Measurements from ENCODE around the gene ADARB1. TPM values are rescaled to one million over a fixed set of nuclear protein-coding genes. Genes with fewer than 3 reads are reported as not detected.
A peak's percentile ranks its signal among the peaks of the same experiment; 100 is the strongest.

ADARB1 gene
- total and polyA plus RNA-seq, 2 of the 8 experiments (the other 6 are each of a cell fraction or from before 2014, with no cell fraction given), result 4.7 to 14.9 TPM

GRCh38 chr21:45248893-45249381 is 174.6 kb downstream of the ADARB1 start:
- Histone ChIP-seq H3K23ac (ENCODE audit: insufficient read length) (no peak overlapping the region), H4K20me1 (replicated peaks in 1 of 2; ENCODE audit: control insufficient read depth in 1 of 2, insufficient read depth in 2 of 2, low read length in 2 of 2) (no peaks in the 10 kb centered on the region), H2AFZ (ENCODE audit: low read length) (peak overlapping the region; percentile 86), H4K8ac (ENCODE audit: extremely low read depth, insufficient read depth, low read length) (no peak overlapping the region), H2BK5ac (ENCODE audit: low read depth, low read length) (no peak overlapping the region), H3K27ac (ENCODE audit: low read depth, low read length) (no peak overlapping the region), H3K4ac (replicated peaks; ENCODE audit: insufficient read length, low read depth, low read length) (no peak overlapping the region), H3K23me2 (ENCODE audit: low read depth, low read length) (no peaks in the 10 kb centered on the region), H3K56ac (replicated peaks; ENCODE audit: insufficient read length, low read depth, low read length) (no peak overlapping the region), H3K79me2 (ENCODE audit: control insufficient read depth in 1 of 2, insufficient read depth in 2 of 2, low read length in 2 of 2) (no peaks in the 10 kb centered on the region), H2BK120ac (replicated peaks; ENCODE audit: low read depth, low read length) (no peak overlapping the region), H2BK15ac (ENCODE audit: low read length) (0 out of 2 replicates have a peak overlapping the region, but pooled peaks have one; percentile 2), H3K4me2 (ENCODE audit: insufficient read depth in 1 of 2, low read depth in 2 of 2, low read length in 2 of 2) (peak overlapping the region; percentile 33 to 68; a peak in 3 of 4 replicates), H3K79me1 (ENCODE audit: low read depth, low read length) (no peaks in the 10 kb centered on the region), H2AK5ac (ENCODE audit: low read depth, low read length) (no peak overlapping the region), H4K91ac (replicated peaks; ENCODE audit: insufficient read length, low read length) (peak overlapping the region; percentile 36), H3K36me3 (ENCODE audit: control insufficient read depth in 2 of 4, insufficient read depth in 4 of 4, low read length in 3 of 4) (no peaks in the 10 kb centered on the region), H3K9me3 (ENCODE audit: insufficient read depth in 2 of 2, low read depth in 1 of 2, low read length in 1 of 2) (peaks cover 4 to 6% of the 10 kb centered on the region in 2 experiments; a peak in 3 of 4 replicates), H3K18ac (ENCODE audit: extremely low read depth, low read length) (peak overlapping the region; percentile 83; the same call in 1 of the 2 replicates), H3K4me1 (replicated peaks in 1 of 4; ENCODE audit: control insufficient read depth in 3 of 4, insufficient read depth in 4 of 4, low read length in 3 of 4) (peaks cover 0 to 13% (median 7%) of the 10 kb centered on the region in 4 experiments; a peak in 5 of 7 replicates), H3K9ac (replicated peaks in 1 of 4; ENCODE audit: extremely low read depth in 1 of 4, low read depth in 3 of 4, low read length in 3 of 4) (no peak overlapping the region), H2BK20ac (ENCODE audit: low read length) (peak overlapping the region; percentile 53; the same call in 1 of the 2 replicates), H2BK12ac (ENCODE audit: low read depth, low read length) (peak overlapping the region; percentile 52; the same call in 1 of the 2 replicates), H3K4me3 (ENCODE audit: extremely low read depth in 1 of 4, insufficient read depth in 2 of 4, low read depth in 3 of 4, low read length in 4 of 4) (peak overlapping the region in 3 of 4 experiments; percentile 26 to 46 (median 26); a peak in 5 of 8 replicates), H3K27me3 (replicated peaks in 1 of 4; ENCODE audit: control insufficient read depth in 3 of 4, extremely low read depth in 1 of 4, insufficient read depth in 3 of 4, low read length in 3 of 4) (no peaks in the 10 kb centered on the region; a peak in 1 of 7 replicates), H4K5ac (ENCODE audit: insufficient read length, low read depth, low read length) (no peak overlapping the region), H3K14ac (ENCODE audit: insufficient read length) (no peak overlapping the region)
- 71% methylated on average over 14 of the region's 14 CpGs; no CpG with 5 or more reads in 1 of the 2 experiments for WGBS, 2 experiments (ENCODE audit: extremely low coverage in 1 of 2, insufficient coverage in 1 of 2, insufficient read length in 1 of 2, insufficient replicate concordance in 2 of 2, low coverage in 1 of 2, low lambda C conversion rate in 2 of 2, missing lambda C conversion rate in 1 of 2)
- FAIRE-seq, result no peak
- no peak for TF ChIP-seq EGR1 (IDR thresholded peaks at IDR 0.05; ENCODE audit: borderline replicate concordance, low read depth, low read length)
- no peak for TF ChIP-seq TAF1 (IDR thresholded peaks at IDR 0.05; ENCODE audit: low read depth, low read length)
- no peak for TF ChIP-seq CBX8 (IDR thresholded peaks at IDR 0.05; ENCODE audit: borderline replicate concordance, low read depth, low read length)
- TF ChIP-seq SP2 (IDR thresholded peaks at IDR 0.05; ENCODE audit: low read length), result no peak
- TF ChIP-seq ZNF274 (IDR thresholded peaks at IDR 0.05; ENCODE audit: borderline replicate concordance, extremely low read depth, low read length), result no peak
- no peak for TF ChIP-seq RFX5 (IDR thresholded peaks at IDR 0.05; ENCODE audit: borderline replicate concordance, low read depth, low read length)
- no peak for TF ChIP-seq TCF12 (IDR thresholded peaks at IDR 0.05; ENCODE audit: low read depth, low read length)
- TF ChIP-seq CBX5 (IDR thresholded peaks at IDR 0.05; ENCODE audit: low read depth, low read length), result no peak
- TF ChIP-seq JUND (IDR thresholded peaks at IDR 0.05; ENCODE audit: low read length), result no peak
- TF ChIP-seq, protein P1, sequence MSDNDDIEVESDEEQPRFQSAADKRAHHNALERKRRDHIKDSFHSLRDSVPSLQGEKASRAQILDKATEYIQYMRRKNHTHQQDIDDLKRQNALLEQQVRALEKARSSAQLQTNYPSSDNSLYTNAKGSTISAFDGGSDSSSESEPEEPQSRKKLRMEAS (IDR thresholded peaks at IDR 0.05), result no peak
- TF ChIP-seq FOSL1 (IDR thresholded peaks at IDR 0.05; ENCODE audit: insufficient read depth, low read depth, low read length), result no peak
- POLR2A ChIA-PET (ENCODE audit: partially characterized antibody), result interaction anchor here (0.8 to 1.3 kb wide), 4 partner anchors 10 to 36 kb away, joined by 3 to 4 read pairs (median 3); no protein-coding TSS in a partner anchor
- CTCF ChIA-PET (ENCODE audit: partially characterized antibody), result interaction anchor here (0.6 to 3.7 kb wide), 10 partner anchors 10 to 260 kb away, joined by 3 to 28 read pairs (median 4); no protein-coding TSS in a partner anchor
- DNase-seq (ENCODE audit: low read depth in 1 of 2, low spot score in 2 of 2), result peak in 1 of 2 experiments; percentile 62

Data from H1 (cell line).